Epithelial cell of prostate (primary cell): Measurements from ENCODE around the gene AACS.
"Not testable (repeated sequence)": the region's sequence is repeated elsewhere in the genome, so short reads cannot be mapped to it uniquely, and the experiment has no call there.

Source experiments
- DNase-seq: peaks from one replicate; pipeline ENCODE4 v3.0.0-alpha.2; 2011; ENCODE audit warnings: low read depth, low spot score
- H3K27ac ChIP-seq: fragments of 450-650 bp; 2 replicates; pipeline ENCODE4 v1.5.1; 2017; ENCODE audit warnings: mild to moderate bottlenecking

The AACS gene

GRCh38 chr12:125065021-125065918, at the start of gene AACS:
Gene AACS, plus strand, starts transcription at chr12:125065435. Its CDS starts 150 bp downstream, at chr12:125065585.
- no peak for DNase-seq
- H3K27ac ChIP-seq: peak within 1 kb of the TSS; percentile 26

- H3K27ac ChIP-seq: no peak overlapping the region
- DNase-seq: no peak
Observed at GRCh38 chr12:125015680-125016310, 49.4 kb upstream of the AACS start.

- no peak for DNase-seq
- no peak overlapping the region for H3K27ac ChIP-seq
Observed at GRCh38 chr12:125017801-125018200, 47.4 kb upstream of the AACS start.

- DNase-seq: no peak
Observed at GRCh38 chr12:125018356-125018755, 46.9 kb upstream of the AACS start.

GRCh38 chr12:125021096-125021495, 44.1 kb upstream of the AACS start:
- no peak for DNase-seq
- no peak overlapping the region for H3K27ac ChIP-seq

More at GRCh38 chr12:125018356-125018755, 46.9 kb upstream of the AACS start:
- H3K27ac ChIP-seq: no peak overlapping the region

GRCh38 chr12:125021771-125022170, 43.5 kb upstream of the AACS start:
- no peak for DNase-seq
- no peak overlapping the region for H3K27ac ChIP-seq

GRCh38 chr12:125023065-125023464, 42.2 kb upstream of the AACS start:
- no peak for DNase-seq
- no peak overlapping the region for H3K27ac ChIP-seq

- H3K27ac ChIP-seq: no peak overlapping the region
- DNase-seq: no peak
Observed at GRCh38 chr12:125024949-125025563, 40.2 kb upstream of the AACS start.

GRCh38 chr12:125025606-125026235, 39.5 kb upstream of the AACS start:
- no peak for DNase-seq
- no peak overlapping the region for H3K27ac ChIP-seq

- DNase-seq: no peak
- no peak overlapping the region for H3K27ac ChIP-seq
Observed at GRCh38 chr12:125028106-125028505, 37.1 kb upstream of the AACS start.

- H3K27ac ChIP-seq: no peak overlapping the region
- no peak for DNase-seq
Observed at GRCh38 chr12:125029761-125030358, 35.4 kb upstream of the AACS start.

- H3K27ac ChIP-seq, DNase-seq: not testable (repeated sequence)
Observed at GRCh38 chr12:125031471-125031870, 33.8 kb upstream of the AACS start.

GRCh38 chr12:125032466-125033152, 32.6 kb upstream of the AACS start:
- DNase-seq: no peak
- no peak overlapping the region for H3K27ac ChIP-seq

GRCh38 chr12:125033288-125033687, 31.9 kb upstream of the AACS start:
- no peak for DNase-seq
- H3K27ac ChIP-seq: no peak overlapping the region

GRCh38 chr12:125038976-125039625, 26.1 kb upstream of the AACS start:
- DNase-seq: no peak
- no peak overlapping the region for H3K27ac ChIP-seq

- no peak for DNase-seq
- no peak overlapping the region for H3K27ac ChIP-seq
Observed at GRCh38 chr12:125049093-125049458, 16.2 kb upstream of the AACS start.

- H3K27ac ChIP-seq: no peak overlapping the region
- no peak for DNase-seq
Observed at GRCh38 chr12:125050446-125050845, 14.8 kb upstream of the AACS start.

- DNase-seq: no peak
- no peak overlapping the region for H3K27ac ChIP-seq
Observed at GRCh38 chr12:125050868-125051267, 14.4 kb upstream of the AACS start.

- no peak for DNase-seq
- no peak overlapping the region for H3K27ac ChIP-seq
Observed at GRCh38 chr12:125053821-125054220, 11.4 kb upstream of the AACS start.
